Mesendoderm (in vitro differentiated cells): ENCODE data around the gene CUEDC1.

Experiments used
- DNase-seq: peaks from one replicate; pipeline ENCODE4 v3.0.0; 2013
- H2AK5ac ChIP-seq: 2 replicates; pipeline ENCODE4 v1.6.1; 2013; ENCODE audit warnings: low read length, inconsistent platforms
- H2BK120ac ChIP-seq: 2 replicates; pipeline ENCODE4 v1.6.1; 2013; ENCODE audit warnings: low read depth, mild to moderate bottlenecking, low read length, moderate library complexity, mixed read lengths
- H2BK15ac ChIP-seq: replicated peaks from 2 replicates; pipeline ENCODE4 v1.6.1; 2013; ENCODE audit warnings: low read depth, mild to moderate bottlenecking, moderate library complexity
- H2BK5ac ChIP-seq: 2 replicates; pipeline ENCODE4 v1.6.1; 2013; ENCODE audit warnings: low read length, inconsistent platforms
- H3K18ac ChIP-seq: 2 replicates; pipeline ENCODE4 v1.6.1; 2013; ENCODE audit warnings: mild to moderate bottlenecking, low read length, mixed read lengths
- H3K23ac ChIP-seq: one replicate; pipeline ENCODE4 v1.6.1; 2013; ENCODE audit warnings: low read length
- H3K27ac ChIP-seq: 2 replicates; pipeline ENCODE4 v1.5.1; 2013; ENCODE audit warnings: low read depth, mild to moderate bottlenecking, inconsistent platforms, low read length, moderate library complexity
- H3K27me3 ChIP-seq: 2 replicates; pipeline ENCODE4 v1.6.1; 2013; ENCODE audit warnings: low read length, control low read depth, mild to moderate bottlenecking, inconsistent platforms; ENCODE audit not compliant: insufficient read depth, poor library complexity
- H3K36me3 ChIP-seq: 2 replicates; pipeline ENCODE4 v1.6.1; 2013; ENCODE audit warnings: low read length, inconsistent platforms; ENCODE audit not compliant: control insufficient read depth, insufficient read depth
- H3K4ac ChIP-seq: one replicate; pipeline ENCODE4 v1.6.1; 2013; ENCODE audit warnings: low read depth, mild to moderate bottlenecking, low read length, moderate library complexity
- H3K4me1 ChIP-seq: 2 replicates; pipeline ENCODE4 v1.6.1; 2013; ENCODE audit warnings: low read depth, low read length, inconsistent platforms; ENCODE audit not compliant: control insufficient read depth
- H3K4me2 ChIP-seq: 2 replicates; pipeline ENCODE4 v1.6.1; 2013; ENCODE audit warnings: low read length
- H3K4me3 ChIP-seq: 2 replicates; pipeline ENCODE4 v1.5.1; 2013; ENCODE audit warnings: mild to moderate bottlenecking, low read length
- H3K56ac ChIP-seq: one replicate; pipeline ENCODE4 v1.6.1; 2013; ENCODE audit warnings: low read length
- H3K79me1 ChIP-seq: 2 replicates; pipeline ENCODE4 v1.6.1; 2013; ENCODE audit warnings: low read length, inconsistent platforms
- H3K79me2 ChIP-seq: 2 replicates; pipeline ENCODE4 v1.6.1; 2013; ENCODE audit warnings: mild to moderate bottlenecking, low read length; ENCODE audit not compliant: control insufficient read depth, insufficient read depth
- H3K9ac ChIP-seq: 2 replicates; pipeline ENCODE4 v1.6.1; 2013; ENCODE audit warnings: low read length, inconsistent platforms
- H4K5ac ChIP-seq: one replicate; pipeline ENCODE4 v1.6.1; 2013; ENCODE audit warnings: low read length
- H4K8ac ChIP-seq: one replicate; pipeline ENCODE4 v1.6.1; 2013; ENCODE audit warnings: low read depth, mild to moderate bottlenecking, control low read depth, low read length, moderate library complexity
- WGBS: extraction: QIAGEN DNeasy Blood & Tissue Kit; methylation state at CpG from one replicate; pipeline ENCODE4 v1.1.7; 2013; ENCODE audit warnings: low lambda C conversion rate, missing lambda C conversion rate; ENCODE audit not compliant: insufficient coverage; ENCODE audit errors: extremely low coverage; 5-methylcytosine and 5-hydroxymethylcytosine counted together

Gene CUEDC1

DNA sequence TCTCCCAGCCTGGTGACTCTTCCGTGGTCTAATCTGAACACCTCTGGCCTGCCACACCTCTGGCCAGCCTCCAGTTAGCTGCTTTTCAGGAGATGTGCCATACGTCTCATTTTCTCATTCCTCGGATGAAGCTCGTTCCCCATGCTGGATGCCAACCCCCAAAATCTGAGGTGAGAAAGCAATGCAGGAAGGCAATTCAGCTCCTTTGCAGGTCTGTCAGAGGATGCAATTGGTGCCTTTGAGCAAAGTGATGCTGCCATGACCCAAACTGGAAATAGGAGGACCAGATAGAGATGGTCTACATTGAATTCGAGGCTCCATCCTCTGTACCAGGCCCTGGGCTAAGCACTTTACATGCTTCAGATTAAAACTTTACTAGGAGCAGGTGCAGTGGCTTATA, 11.0 kb upstream of the CUEDC1 start:
- H3K18ac ChIP-seq, result no peak overlapping the region
- no peaks in the 10 kb centered on the region for H3K79me2 ChIP-seq
- H3K27ac ChIP-seq, result no peak overlapping the region
- no peak overlapping the region for H3K4me2 ChIP-seq
- H3K23ac ChIP-seq, result no peak overlapping the region
- H2BK5ac ChIP-seq, result no peak overlapping the region
- H3K27me3 ChIP-seq, result no peaks in the 10 kb centered on the region
- no peak overlapping the region for H3K4me3 ChIP-seq
- DNase-seq, result no peak
- no peak overlapping the region for H2BK15ac ChIP-seq
- H3K4ac ChIP-seq, result no peak overlapping the region
- no peaks in the 10 kb centered on the region for H3K4me1 ChIP-seq
- no peak overlapping the region for H2BK120ac ChIP-seq
- H4K8ac ChIP-seq, result no peak overlapping the region
- no peak overlapping the region for H3K56ac ChIP-seq
- H3K9ac ChIP-seq, result no peak overlapping the region
- H2AK5ac ChIP-seq, result no peak overlapping the region
- WGBS, result no CpG with 5 or more reads among the region's 5 CpGs
- H3K36me3 ChIP-seq, result no peaks in the 10 kb centered on the region
- H3K79me1 ChIP-seq, result no peaks in the 10 kb centered on the region
- H4K5ac ChIP-seq, result no peak overlapping the region

DNA sequence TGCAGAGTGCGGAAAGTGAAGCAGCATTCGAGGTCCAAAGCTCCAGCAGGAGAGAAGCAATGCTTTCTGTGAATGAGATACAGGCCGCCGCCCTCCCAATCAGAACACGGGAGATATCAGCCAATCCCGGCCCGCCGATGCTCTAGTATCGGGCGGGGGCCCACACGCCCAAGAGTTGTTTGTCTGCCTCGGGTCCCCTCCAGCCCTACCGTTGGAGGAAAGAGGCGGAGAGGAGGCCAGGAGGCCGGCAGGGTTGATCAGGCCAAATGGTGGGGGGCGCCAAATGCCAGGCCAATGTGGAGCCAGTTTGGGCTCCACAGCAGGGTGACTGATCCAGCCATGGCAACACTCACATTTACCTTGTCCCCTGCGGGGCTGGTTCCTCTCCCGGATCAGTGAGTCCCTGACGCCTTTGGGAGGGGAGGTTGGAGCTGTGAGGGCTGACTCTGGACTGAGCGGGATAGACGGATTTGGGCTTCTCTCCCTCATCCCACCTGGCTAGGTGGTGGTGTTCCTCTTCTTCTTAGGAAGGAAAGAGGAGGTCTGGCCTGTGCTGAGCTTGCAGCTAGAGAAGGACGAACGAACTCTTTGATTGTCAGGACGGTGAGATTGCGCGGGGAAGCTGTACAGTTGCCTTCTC, 10.4 kb upstream of the CUEDC1 start:
- Histone ChIP-seq H3K23ac (no peak overlapping the region), H2BK120ac (no peak overlapping the region), H2AK5ac (no peak overlapping the region), H3K9ac (no peak overlapping the region), H3K79me2 (no peaks in the 10 kb centered on the region), H4K8ac (no peak overlapping the region), H3K27ac (no peak overlapping the region), H3K18ac (no peak overlapping the region), H3K4me3 (no peak overlapping the region), H4K5ac (no peak overlapping the region), H3K36me3 (no peaks in the 10 kb centered on the region), H3K27me3 (no peaks in the 10 kb centered on the region), H2BK15ac (no peak overlapping the region), H3K79me1 (no peaks in the 10 kb centered on the region), H3K56ac (no peak overlapping the region), H3K4me1 (no peaks in the 10 kb centered on the region), H3K4me2 (no peak overlapping the region), H2BK5ac (no peak overlapping the region), H3K4ac (no peak overlapping the region)
- no peak for DNase-seq
- no CpG with 5 or more reads among the region's 26 CpGs for WGBS

DNA sequence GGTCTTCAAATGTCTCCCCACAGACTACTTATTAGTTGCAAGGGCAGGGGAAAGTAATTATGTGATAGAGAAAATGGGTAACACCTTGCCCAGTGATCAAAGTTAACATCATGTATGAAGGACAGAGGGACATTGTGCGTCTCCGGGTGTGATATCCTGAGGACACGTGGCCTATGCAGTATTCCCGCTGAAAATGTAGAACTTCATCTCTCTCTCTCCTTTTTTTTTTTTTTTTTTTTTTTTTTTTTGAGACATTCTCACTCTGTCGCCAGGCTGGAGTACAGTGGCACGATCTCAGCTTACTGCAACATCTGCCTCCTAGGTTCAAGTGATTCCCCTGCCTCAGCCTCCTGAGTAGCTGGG, 7.9 kb upstream of the CUEDC1 start:
- Histone ChIP-seq H3K4ac (no peak overlapping the region), H3K4me2 (no peak overlapping the region), H3K9ac (no peak overlapping the region), H3K4me3 (no peak overlapping the region), H3K27me3 (no peaks in the 10 kb centered on the region), H3K56ac (no peak overlapping the region), H3K4me1 (no peaks in the 10 kb centered on the region), H4K8ac (no peak overlapping the region), H2AK5ac (no peak overlapping the region), H2BK5ac (no peak overlapping the region), H3K27ac (no peak overlapping the region), H3K18ac (no peak overlapping the region), H2BK15ac (no peak overlapping the region), H3K36me3 (no peaks in the 10 kb centered on the region), H3K79me1 (no peaks in the 10 kb centered on the region), H2BK120ac (no peak overlapping the region), H3K23ac (no peak overlapping the region), H3K79me2 (no peaks in the 10 kb centered on the region), H4K5ac (no peak overlapping the region)
- no CpG with 5 or more reads among the region's 6 CpGs for WGBS
- no peak for DNase-seq

DNA sequence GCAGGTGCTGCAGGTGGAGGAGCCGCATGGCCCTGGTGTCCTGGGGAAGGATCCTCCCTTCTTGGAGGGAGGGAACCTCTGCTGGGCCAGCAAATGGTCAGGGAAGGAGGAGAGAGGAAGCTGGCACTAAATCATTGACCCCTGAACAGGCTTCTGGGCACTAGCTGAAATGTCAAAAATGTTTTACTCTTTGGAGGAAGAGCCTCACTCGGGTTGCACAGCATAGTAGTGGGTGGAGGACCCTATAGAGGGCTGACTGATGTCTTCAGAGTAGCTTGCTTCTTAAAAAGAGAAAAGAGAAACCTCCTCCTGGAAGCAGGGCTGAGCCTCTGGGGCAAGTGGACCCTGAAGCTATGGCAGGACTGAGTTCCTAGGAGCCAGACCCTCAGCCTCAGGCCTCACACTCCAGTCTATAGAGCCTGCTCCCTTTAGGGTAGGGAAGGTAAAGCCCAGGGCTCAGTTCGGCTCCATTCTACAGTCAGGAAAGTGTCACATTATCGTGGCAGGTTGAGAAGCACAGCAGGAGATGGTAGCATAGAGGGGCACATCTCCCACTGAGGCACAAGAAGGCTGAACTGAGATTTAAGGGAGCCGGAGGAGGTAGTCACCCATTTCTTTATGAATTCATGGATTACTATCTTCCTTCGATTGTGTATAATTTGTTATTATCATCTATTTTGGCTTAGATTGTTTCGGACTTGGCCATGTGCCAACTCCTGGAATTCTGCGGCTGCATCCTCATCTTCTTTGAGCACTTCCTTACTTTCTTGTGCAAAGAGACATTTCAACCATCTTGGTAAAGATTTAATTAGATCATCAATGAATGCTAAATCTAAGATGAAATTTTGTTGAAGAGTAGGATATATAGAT, 7.3 kb upstream of the CUEDC1 start:
- H3K27me3 ChIP-seq, result no peaks in the 10 kb centered on the region
- no peak overlapping the region for H3K4ac ChIP-seq
- peaks cover 3% of the 10 kb centered on the region for H3K4me1 ChIP-seq
- no peaks in the 10 kb centered on the region for H3K79me1 ChIP-seq
- no peak overlapping the region for H3K27ac ChIP-seq
- no peak overlapping the region for H2BK120ac ChIP-seq
- no peak overlapping the region for H3K4me3 ChIP-seq
- no peak overlapping the region for H2AK5ac ChIP-seq
- no peak overlapping the region for H3K9ac ChIP-seq
- no peak overlapping the region for H3K23ac ChIP-seq
- no peaks in the 10 kb centered on the region for H3K79me2 ChIP-seq
- H3K4me2 ChIP-seq, result no peak overlapping the region
- H2BK5ac ChIP-seq, result no peak overlapping the region
- WGBS, result no CpG with 5 or more reads among the region's 8 CpGs
- no peak overlapping the region for H4K5ac ChIP-seq
- H3K56ac ChIP-seq, result no peak overlapping the region
- no peak overlapping the region for H4K8ac ChIP-seq
- no peaks in the 10 kb centered on the region for H3K36me3 ChIP-seq
- H2BK15ac ChIP-seq, result no peak overlapping the region
- no peak overlapping the region for H3K18ac ChIP-seq
- no peak for DNase-seq

DNA sequence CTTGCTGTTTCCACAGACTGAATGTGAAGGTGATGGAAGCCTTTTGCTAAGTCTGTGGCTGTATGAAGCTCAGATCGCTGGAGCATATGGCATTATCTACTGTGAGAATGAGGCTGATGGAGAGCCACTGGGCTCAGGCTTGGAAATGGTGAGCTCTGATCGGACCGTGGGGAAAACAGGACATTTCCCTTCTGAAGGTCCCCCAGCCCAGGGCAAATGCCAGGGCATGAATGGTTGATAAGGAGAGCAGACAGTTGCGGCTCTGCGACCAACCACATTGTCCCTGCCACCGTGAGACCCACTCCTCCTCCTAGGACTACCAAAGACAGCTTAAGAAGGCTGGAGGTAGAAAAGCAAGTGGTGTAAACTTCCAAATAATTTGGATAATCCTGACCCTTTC, 4.7 kb upstream of the CUEDC1 start:
- Histone ChIP-seq H3K4me2 (no peak overlapping the region), H3K79me1 (no peaks in the 10 kb centered on the region), H4K8ac (no peak overlapping the region), H3K79me2 (no peaks in the 10 kb centered on the region), H3K36me3 (no peaks in the 10 kb centered on the region), H3K4me3 (no peak overlapping the region), H2BK15ac (no peak overlapping the region), H3K27me3 (no peaks in the 10 kb centered on the region), H3K27ac (no peak overlapping the region), H2BK5ac (no peak overlapping the region), H2BK120ac (no peak overlapping the region), H3K18ac (no peak overlapping the region), H3K56ac (no peak overlapping the region), H3K9ac (no peak overlapping the region), H3K23ac (no peak overlapping the region), H3K4me1 (peaks cover 14% of the 10 kb centered on the region), H3K4ac (no peak overlapping the region), H2AK5ac (no peak overlapping the region), H4K5ac (no peak overlapping the region)
- DNase-seq, result no peak
- no CpG with 5 or more reads among the region's 6 CpGs for WGBS
